Measurements from ENCODE around the gene PDIA5. TPM values are rescaled to one million over a fixed set of nuclear protein-coding genes. Genes with fewer than 3 reads are reported as not detected.

Gene PDIA5
- total RNA-seq, 4 donors from 2014 or later: 34.0 to 52.4 (median 44.6) TPM

GRCh38 chr3:123138839-123139444 lies 72.1 kb downstream of the PDIA5 start:
- peaks cover 0 to 8% of the 10 kb centered on the region in 2 donors for H3K4me1 ChIP-seq
- no peak overlapping the region for H3K27ac ChIP-seq
- no peaks in the 10 kb centered on the region for H3K9me3 ChIP-seq
- peaks cover 0 to 6% of the 10 kb centered on the region in 2 donors for H3K36me3 ChIP-seq
- TF ChIP-seq POLR2A (IDR thresholded peaks at IDR 0.05) (no peak), CTCF (IDR thresholded peaks at IDR 0.05) (no peak)
- no peaks in the 10 kb centered on the region for H3K27me3 ChIP-seq
- intact Hi-C loops (cut with DNase I): no loop called here
- no peak for DNase-seq
- no peak overlapping the region for H3K4me3 ChIP-seq (replicated peaks in 1 of 3)
- 86 to 89% methylated on average over 8 of the region's 8 CpGs for WGBS, 2 donors

GRCh38 chr3:123139522-123139921 lies 72.7 kb downstream of the PDIA5 start:
- Histone ChIP-seq H3K27ac (no peak overlapping the region), H3K4me3 (replicated peaks in 1 of 3) (no peak overlapping the region), H3K4me1 (peaks cover 0 to 9% of the 10 kb centered on the region in 2 donors), H3K36me3 (peaks cover 0 to 6% of the 10 kb centered on the region in 2 donors), H3K27me3 (no peaks in the 10 kb centered on the region), H3K9me3 (no peaks in the 10 kb centered on the region)
- DNase-seq: no peak
- 74 to 88% methylated on average over 5 of the region's 5 CpGs for WGBS, 2 donors
- intact Hi-C loops (cut with DNase I): no loop called here
- TF ChIP-seq POLR2A (IDR thresholded peaks at IDR 0.05) (no peak), CTCF (IDR thresholded peaks at IDR 0.05) (no peak)

GRCh38 chr3:123140550-123140949 lies 73.7 kb downstream of the PDIA5 start:
- peaks cover 0 to 10% of the 10 kb centered on the region in 2 donors for H3K36me3 ChIP-seq
- intact Hi-C loops (cut with DNase I): no loop called here

GRCh38 chr3:123141276-123141675 lies 74.5 kb downstream of the PDIA5 start:
- no peak for DNase-seq
- H3K36me3 ChIP-seq: peaks cover 3 to 17% of the 10 kb centered on the region in 2 donors
- no peak overlapping the region for H3K4me3 ChIP-seq (replicated peaks in 1 of 3)
- intact Hi-C loops (cut with DNase I): no loop called here
- WGBS, 2 donors: 98 to 100% methylated on average over 2 to 5 of the region's 5 CpGs
- H3K27me3 ChIP-seq: no peaks in the 10 kb centered on the region
- TF ChIP-seq CTCF (IDR thresholded peaks at IDR 0.05) (no peak), POLR2A (IDR thresholded peaks at IDR 0.05) (no peak)
- H3K27ac ChIP-seq: no peak overlapping the region
- no peaks in the 10 kb centered on the region for H3K9me3 ChIP-seq
- peaks cover 0 to 9% of the 10 kb centered on the region in 2 donors for H3K4me1 ChIP-seq

More at GRCh38 chr3:123140550-123140949, 73.7 kb downstream of the PDIA5 start:
- Histone ChIP-seq H3K27me3 (no peaks in the 10 kb centered on the region), H3K4me3 (replicated peaks in 1 of 3) (no peak overlapping the region), H3K27ac (no peak overlapping the region), H3K9me3 (no peaks in the 10 kb centered on the region), H3K4me1 (peaks cover 0 to 9% of the 10 kb centered on the region in 2 donors)
- TF ChIP-seq POLR2A (IDR thresholded peaks at IDR 0.05): no peak
- DNase-seq: no peak
- WGBS, 2 donors: 94 to 98% methylated on average over 6 to 9 of the region's 9 CpGs

- Histone ChIP-seq H3K9me3 (no peaks in the 10 kb centered on the region), H3K27ac (no peak overlapping the region), H3K4me3 (replicated peaks in 1 of 3) (no peak overlapping the region), H3K36me3 (peaks cover 6 to 21% of the 10 kb centered on the region in 2 donors), H3K4me1 (peaks cover 0 to 9% of the 10 kb centered on the region in 2 donors), H3K27me3 (no peaks in the 10 kb centered on the region)
- 76 to 80% methylated on average over 10 of the region's 10 CpGs for WGBS, 2 donors
- intact Hi-C loops (cut with DNase I): no loop called here
- DNase-seq: peak in 1 of 2 donors; percentile 12
- no peak for TF ChIP-seq POLR2A (IDR thresholded peaks at IDR 0.05)
- no peak for TF ChIP-seq CTCF (IDR thresholded peaks at IDR 0.05)
Observed at GRCh38 chr3:123143669-123144411, 77.0 kb downstream of the PDIA5 start.
